Endometrial microvascular endothelial cells (primary cell): ENCODE measurements around the gene ADRA2B. TPM values are rescaled to one million over a fixed set of nuclear protein-coding genes. Genes with fewer than 3 reads are reported as not detected.

ENCODE experiments used
- in situ Hi-C: cut with HindIII; loops from 2 replicates; pipeline ENCODE4 v1.10.0; 2017; ENCODE audit warnings: low sequenced_read_pairs, low pct_unique_long_range_greater_than_20kb; ENCODE audit errors: inconsistent ontology term
- total RNA-seq: library from RNA; depleted of rRNA; stranded (reverse); fragments of >200 nt; gene quantifications from one replicate; pipeline ENCODE4 v1.2.3, GENCODE V29; 2015; ENCODE audit errors: inconsistent ontology term

Gene ADRA2B
- total RNA-seq, 1 donor from 2014 or later, result not detected

- in situ Hi-C loops, result no loop called here
These were observed 6.3 kb downstream of the ADRA2B start for GRCh38 chr2:96109931-96110511.

DNA sequence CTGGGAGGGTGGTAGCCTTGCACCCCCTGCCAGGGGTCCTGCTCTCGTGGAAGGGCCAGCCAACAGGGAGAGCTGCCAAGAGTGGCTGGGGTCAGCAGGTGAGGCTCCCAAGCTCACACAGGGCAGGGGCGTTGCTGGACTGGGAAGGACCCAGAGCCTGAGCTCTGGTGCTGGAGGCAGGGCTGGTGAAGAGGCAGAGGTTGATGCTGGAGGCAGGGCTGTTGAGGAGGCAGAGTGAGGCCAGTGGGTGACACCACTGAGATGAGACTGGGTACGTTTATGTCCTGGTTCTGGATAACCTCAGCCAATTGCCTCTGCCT, 7.0 kb downstream of the ADRA2B start:
- in situ Hi-C loops, result no loop called here

- in situ Hi-C loops, result no loop called here
These were observed 7.6 kb downstream of the ADRA2B start for GRCh38 chr2:96108541-96109360.

- in situ Hi-C loops, result no loop called here
These were observed 8.2 kb downstream of the ADRA2B start for GRCh38 chr2:96108151-96108540.

GRCh38 chr2:96107708-96108065, 8.7 kb downstream of the ADRA2B start:
- in situ Hi-C loops, result no loop called here

GRCh38 chr2:96106991-96107707, 9.2 kb downstream of the ADRA2B start:
- in situ Hi-C loops, result no loop called here

GRCh38 chr2:96105994-96106715, 10.2 kb downstream of the ADRA2B start:
- in situ Hi-C loops, result no loop called here

DNA sequence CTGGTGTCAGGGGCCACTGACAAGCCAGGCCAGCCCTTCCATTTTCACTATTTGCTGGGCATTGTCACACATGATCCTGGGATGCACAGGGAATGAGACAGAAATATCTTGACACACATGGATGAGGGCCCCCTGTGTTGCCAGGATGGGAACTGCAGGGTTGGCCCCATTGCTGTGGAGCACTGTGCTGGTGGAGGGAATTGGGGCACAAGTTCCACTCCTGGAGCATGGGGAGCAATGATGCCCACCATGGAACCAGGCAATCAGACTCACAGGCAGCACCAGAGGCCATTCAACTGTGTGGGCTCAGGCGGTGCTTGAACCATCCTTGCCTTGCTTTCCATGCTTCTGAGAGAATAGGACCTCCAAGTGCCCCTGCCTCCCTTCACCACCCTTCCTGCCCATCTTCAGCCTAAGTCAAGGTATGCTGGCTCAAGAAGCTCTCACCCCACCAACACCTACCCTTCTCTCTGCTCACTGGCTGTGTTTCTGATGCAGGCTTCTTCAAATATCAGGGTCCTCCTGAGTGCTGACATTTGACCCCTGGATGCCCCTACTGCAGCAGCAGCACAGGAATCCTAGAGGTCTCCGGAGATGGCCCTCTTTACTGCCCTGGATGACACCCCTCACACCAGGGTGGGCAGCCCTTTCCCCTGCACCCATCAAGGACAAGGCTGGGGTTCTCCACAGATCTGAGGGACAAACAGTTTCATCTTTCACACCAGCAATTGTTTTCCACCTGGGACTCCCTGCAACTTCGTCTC, 11.0 kb downstream of the ADRA2B start:
- in situ Hi-C loops, result no loop called here

- in situ Hi-C loops, result no loop called here
These were observed 11.9 kb downstream of the ADRA2B start for GRCh38 chr2:96104487-96104861.

- in situ Hi-C loops, result no loop called here
These were observed 12.4 kb downstream of the ADRA2B start for GRCh38 chr2:96103761-96104486.

DNA sequence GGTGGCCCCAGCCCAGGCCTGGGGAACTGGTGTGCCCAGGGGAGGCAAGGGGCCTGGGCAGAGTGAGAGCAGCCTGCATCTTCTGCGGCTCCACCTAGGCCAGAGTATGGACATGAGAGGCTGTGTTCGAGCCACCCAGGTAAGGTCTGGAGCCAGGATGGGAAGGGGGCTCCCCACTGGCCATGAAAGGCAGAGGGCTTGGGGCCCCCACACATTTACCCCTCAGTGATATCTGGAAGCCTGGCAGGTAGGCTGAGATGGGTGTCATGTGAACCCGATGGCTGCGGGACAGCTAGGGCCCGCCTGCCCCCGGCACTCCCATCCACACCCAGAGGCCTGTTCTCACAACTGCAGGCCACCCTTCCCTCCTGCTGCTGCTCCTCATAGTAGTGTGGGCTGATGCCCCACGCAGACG, 13.2 kb downstream of the ADRA2B start:
- in situ Hi-C loops, result no loop called here

DNA sequence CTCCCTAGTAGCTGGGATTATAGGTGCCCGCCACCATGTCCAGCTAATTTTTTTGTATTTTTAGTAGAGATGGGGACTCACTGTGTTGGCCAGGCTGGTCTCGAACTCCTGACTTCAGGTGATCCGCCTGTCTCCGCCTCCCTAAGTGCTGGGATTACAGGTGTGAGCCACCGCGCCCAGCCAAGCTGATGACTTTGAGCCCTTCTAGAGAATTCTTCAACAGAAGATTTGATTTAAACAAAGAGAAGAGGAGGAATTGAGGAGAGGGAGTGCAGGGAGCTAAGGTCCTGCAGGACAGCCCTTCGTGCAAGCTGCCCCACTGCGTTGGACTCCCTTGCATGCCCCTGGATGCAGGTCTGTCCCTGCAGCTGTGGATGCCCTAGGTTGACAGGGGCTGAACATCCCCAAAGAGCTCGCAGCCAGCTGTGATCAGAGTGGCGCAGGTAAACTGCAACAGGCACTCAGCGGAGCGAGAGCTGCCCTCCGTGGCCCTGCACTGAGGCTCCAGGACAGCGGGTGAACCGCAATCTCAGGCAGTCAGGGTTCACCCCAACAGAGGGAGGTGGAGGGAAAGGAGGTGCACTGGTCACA, 13.7 kb downstream of the ADRA2B start:
- in situ Hi-C loops, result no loop called here

GRCh38 chr2:96100893-96101304, 15.5 kb downstream of the ADRA2B start:
- in situ Hi-C loops, result no loop called here

GRCh38 chr2:96099861-96100798, 16.2 kb downstream of the ADRA2B start:
- in situ Hi-C loops, result no loop called here

DNA sequence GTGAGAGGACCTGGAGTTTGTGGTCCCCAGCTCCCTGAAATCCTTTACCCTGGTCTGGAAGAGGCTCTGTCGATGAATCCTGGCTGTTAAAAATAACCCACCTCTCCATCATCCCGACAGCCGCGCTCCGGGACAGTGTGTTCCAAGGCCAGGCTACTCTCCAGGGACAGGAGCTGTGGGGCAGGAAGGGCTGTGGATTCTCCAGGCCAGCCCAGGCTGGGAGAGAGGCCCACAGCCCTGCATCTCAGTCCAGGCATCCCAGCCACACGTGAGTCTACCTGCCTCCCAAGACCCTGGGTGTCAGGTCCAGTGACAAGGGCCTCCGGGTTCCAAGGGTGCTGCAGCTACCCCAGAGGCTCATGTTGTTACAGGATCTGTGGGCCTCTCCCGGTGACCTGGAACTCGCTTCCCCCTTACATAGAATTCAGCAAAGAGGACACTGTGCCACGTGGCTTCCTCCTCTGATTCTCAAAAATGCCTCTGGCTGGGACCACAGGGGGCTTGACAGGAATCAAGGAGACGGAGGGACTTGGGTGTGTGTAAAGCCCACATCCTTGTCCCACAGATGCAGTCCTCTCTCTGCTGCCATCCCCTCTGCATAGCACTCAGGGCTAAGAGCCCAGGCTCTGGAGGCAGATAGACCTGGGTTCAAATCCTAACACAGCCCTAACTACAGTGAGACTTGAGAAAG, 17.3 kb downstream of the ADRA2B start:
- in situ Hi-C loops, result no loop called here
